RWPE2 (cell line): ENCODE data around the gene FOXM1.

Experiments
- ATAC-seq: fragments of 200-7000 bp; cut with Tn5 transposase; 3 replicates; pipeline ENCODE4 v1.9.1; 2021; ENCODE audit warnings: low read depth
- DNase-seq: peaks from one replicate; pipeline ENCODE4 v3.0.0-alpha.2; 2020; ENCODE audit warnings: low spot score
- H3K27ac ChIP-seq: fragments of 450-650 bp; 2 replicates; pipeline ENCODE4 v1.5.1; 2017; ENCODE audit warnings: mild to moderate bottlenecking; ENCODE audit not compliant: poor library complexity, severe bottlenecking
- H3K27me3 ChIP-seq: fragments of 250-450 bp; sonication (Bioruptor Pico); 2 replicates; pipeline ENCODE4 v1.5.1; 2021; ENCODE audit warnings: mild to moderate bottlenecking, moderate library complexity; ENCODE audit not compliant: insufficient read depth, poor library complexity, severe bottlenecking
- H3K36me3 ChIP-seq: fragments of 250-450 bp; sonication (Bioruptor Pico); 2 replicates; pipeline ENCODE4 v1.5.1; 2020; ENCODE audit warnings: low read depth, mild to moderate bottlenecking, moderate library complexity
- H3K4me1 ChIP-seq: fragments of 250-450 bp; sonication (Bioruptor Pico); 2 replicates; pipeline ENCODE4 v1.5.1; 2021; ENCODE audit warnings: mild to moderate bottlenecking, moderate library complexity; ENCODE audit not compliant: insufficient read depth, poor library complexity, severe bottlenecking
- H3K4me3 ChIP-seq: fragments of 250-450 bp; sonication (Bioruptor Pico); 2 replicates; pipeline ENCODE4 v1.5.1; 2021; ENCODE audit warnings: mild to moderate bottlenecking, moderate library complexity; ENCODE audit not compliant: severe bottlenecking
- H3K9me3 ChIP-seq: fragments of 250-450 bp; sonication (Bioruptor Pico); 2 replicates; pipeline ENCODE4 v1.5.1; 2021; ENCODE audit warnings: mild to moderate bottlenecking, moderate library complexity; ENCODE audit not compliant: severe bottlenecking
- CTCF ChIP-seq: fragments of 450-650 bp; IDR thresholded peaks from one replicate; pipeline ENCODE4 v1.5.1; 2017; ENCODE audit warnings: mild to moderate bottlenecking, moderate library complexity; ENCODE audit not compliant: poor library complexity, severe bottlenecking

The FOXM1 gene

GRCh38 chr12:2855546-2855945 is 21.4 kb downstream of the FOXM1 start:
- ATAC-seq: no peak
- H3K36me3 ChIP-seq: peaks cover 26% of the 10 kb centered on the region

GRCh38 chr12:2854669-2855453 is 22.1 kb downstream of the FOXM1 start:
- DNase-seq: peak; percentile 66
- H3K27ac ChIP-seq: no peak overlapping the region
- no peaks in the 10 kb centered on the region for H3K27me3 ChIP-seq
- no peak for ATAC-seq
- no peaks in the 10 kb centered on the region for H3K9me3 ChIP-seq
- H3K4me1 ChIP-seq: no peaks in the 10 kb centered on the region
- peaks cover 19% of the 10 kb centered on the region for H3K36me3 ChIP-seq
- no peak for TF ChIP-seq CTCF
- H3K4me3 ChIP-seq: no peak overlapping the region

More at GRCh38 chr12:2855546-2855945, 21.4 kb downstream of the FOXM1 start:
- no peaks in the 10 kb centered on the region for H3K4me1 ChIP-seq
- no peak for TF ChIP-seq CTCF
- DNase-seq: no peak
- H3K4me3 ChIP-seq: no peak overlapping the region
- H3K27me3 ChIP-seq: no peaks in the 10 kb centered on the region
- H3K9me3 ChIP-seq: no peaks in the 10 kb centered on the region
- no peak overlapping the region for H3K27ac ChIP-seq

- TF ChIP-seq CTCF: peak; percentile 78
- peak; percentile 80 for DNase-seq
- no peak overlapping the region for H3K4me3 ChIP-seq
- peak; percentile 66; the same call in 2 of the 3 replicates for ATAC-seq
- peaks cover 7% of the 10 kb centered on the region; the same call in 1 of the 2 replicates for H3K36me3 ChIP-seq
- no peaks in the 10 kb centered on the region for H3K27me3 ChIP-seq
- no peak overlapping the region for H3K27ac ChIP-seq
- no peaks in the 10 kb centered on the region for H3K9me3 ChIP-seq
- H3K4me1 ChIP-seq: no peaks in the 10 kb centered on the region
Measured at GRCh38 chr12:2853626-2854025, 23.3 kb downstream of the FOXM1 start.

GRCh38 chr12:2851931-2852330 is 25.0 kb downstream of the FOXM1 start:
- Histone ChIP-seq H3K27me3 (no peaks in the 10 kb centered on the region), H3K9me3 (no peaks in the 10 kb centered on the region), H3K4me3 (no peak overlapping the region), H3K27ac (no peak overlapping the region), H3K36me3 (no peaks in the 10 kb centered on the region), H3K4me1 (no peaks in the 10 kb centered on the region)
- ATAC-seq (no peak), DNase-seq (no peak)
- TF ChIP-seq CTCF: no peak

- no peaks in the 10 kb centered on the region for H3K9me3 ChIP-seq
- H3K27ac ChIP-seq: no peak overlapping the region
- H3K4me3 ChIP-seq: no peak overlapping the region
- DNase-seq (no peak), ATAC-seq (peak; percentile 7; the same call in 1 of the 3 replicates)
- no peaks in the 10 kb centered on the region for H3K4me1 ChIP-seq
- H3K36me3 ChIP-seq: no peaks in the 10 kb centered on the region
- H3K27me3 ChIP-seq: no peaks in the 10 kb centered on the region
- TF ChIP-seq CTCF: no peak
Measured at GRCh38 chr12:2845280-2845679, 31.7 kb downstream of the FOXM1 start.
